ENCODE data around the gene ZMYND8. TPM values are rescaled to one million over a fixed set of nuclear protein-coding genes. Genes with fewer than 3 reads are reported as not detected.
"Not testable (repeated sequence)": the region's sequence is repeated elsewhere in the genome, so short reads cannot be mapped to it uniquely, and the experiment has no call there.

The ZMYND8 gene
- total RNA-seq, 4 donors from 2014 or later, result 41.6 to 79.4 (median 60.7) TPM

GRCh38 chr20:47205577-47206123 lies 150.8 kb downstream of the ZMYND8 start:
- intact Hi-C loops (cut with DNase I; ENCODE audit: low total_unique reads), result no loop called here
- WGBS, 2 donors (ENCODE audit: low coverage in 1 of 2), result 80% methylated on average over 9 of the region's 9 CpGs; no CpG with 5 or more reads in 1 of the 2 donors
- peak; percentile 38 for DNase-seq
- Histone ChIP-seq H3K4me3 (no peak overlapping the region), H3K27ac (no peak overlapping the region), H3K4me1 (no peaks in the 10 kb centered on the region), H3K27me3 (no peaks in the 10 kb centered on the region), H3K36me3 (peaks cover 0 to 19% (median 6%) of the 10 kb centered on the region in 4 donors), H3K9me3 (no peaks in the 10 kb centered on the region)
- no peak for TF ChIP-seq POLR2A (IDR thresholded peaks at IDR 0.05)
- peak; percentile 22 to 45 (median 35) for TF ChIP-seq CTCF (IDR thresholded peaks at IDR 0.05)
- in situ Hi-C loops (cut with MboI; ENCODE audit: low pct_ligation_motif_present in 1 of 4, low pct_unique_long_range_greater_than_20kb in 1 of 4, low sequenced_read_pairs in 3 of 4), result no loop called here

- H3K4me1 ChIP-seq; H3K27ac ChIP-seq; DNase-seq; intact Hi-C loops (cut with DNase I; ENCODE audit: low total_unique reads); in situ Hi-C loops (cut with MboI; ENCODE audit: low pct_ligation_motif_present in 1 of 4, low pct_unique_long_range_greater_than_20kb in 1 of 4, low sequenced_read_pairs in 3 of 4); H3K27me3 ChIP-seq; H3K4me3 ChIP-seq; H3K9me3 ChIP-seq: not testable (repeated sequence)
- H3K36me3 ChIP-seq, result peaks cover 0 to 11% (median 3%) of the 10 kb centered on the region in 4 donors
- WGBS, 2 donors (ENCODE audit: low coverage in 1 of 2), result 96% methylated on average over 11 of the region's 11 CpGs; no CpG with 5 or more reads in 1 of the 2 donors
Measured at GRCh38 chr20:47204850-47205122, 151.7 kb downstream of the ZMYND8 start.

- in situ Hi-C loops (cut with MboI; ENCODE audit: low pct_ligation_motif_present in 1 of 4, low pct_unique_long_range_greater_than_20kb in 1 of 4, low sequenced_read_pairs in 3 of 4), result no loop called here
Measured at GRCh38 chr20:47204008-47204849, 152.3 kb downstream of the ZMYND8 start.

GRCh38 chr20:47202733-47203667 lies 153.5 kb downstream of the ZMYND8 start:
- in situ Hi-C loops (cut with MboI; ENCODE audit: low pct_ligation_motif_present in 1 of 4, low pct_unique_long_range_greater_than_20kb in 1 of 4, low sequenced_read_pairs in 3 of 4), result no loop called here
- Histone ChIP-seq H3K4me3 (no peak overlapping the region), H3K36me3 (no peaks in the 10 kb centered on the region), H3K27ac (no peak overlapping the region), H3K4me1 (no peaks in the 10 kb centered on the region), H3K27me3 (no peaks in the 10 kb centered on the region), H3K9me3 (no peaks in the 10 kb centered on the region)
- no peak for TF ChIP-seq POLR2AphosphoS5 (IDR thresholded peaks at IDR 0.05)
- TF ChIP-seq POLR2A (IDR thresholded peaks at IDR 0.05), result no peak
- no peak for TF ChIP-seq EP300 (IDR thresholded peaks at IDR 0.05; ENCODE audit: low read depth)
- TF ChIP-seq CTCF (IDR thresholded peaks at IDR 0.05), result no peak
- 80 to 89% methylated on average over 1 to 10 of the region's 10 CpGs for WGBS, 2 donors (ENCODE audit: low coverage in 1 of 2)
- DNase-seq, result no peak
- intact Hi-C loops (cut with DNase I; ENCODE audit: low total_unique reads), result no loop called here

More at GRCh38 chr20:47204008-47204849, 152.3 kb downstream of the ZMYND8 start:
- intact Hi-C loops (cut with DNase I; ENCODE audit: low total_unique reads), result no loop called here
- DNase-seq, result no peak
- H3K36me3 ChIP-seq, result peaks cover 0 to 6% (median 0%) of the 10 kb centered on the region in 4 donors
- no peak overlapping the region for H3K4me3 ChIP-seq
- no peaks in the 10 kb centered on the region for H3K4me1 ChIP-seq
- H3K9me3 ChIP-seq, result no peaks in the 10 kb centered on the region
- H3K27ac ChIP-seq, result no peak overlapping the region
- WGBS, 2 donors (ENCODE audit: low coverage in 1 of 2), result 88 to 98% methylated on average over 7 to 12 of the region's 12 CpGs
- TF ChIP-seq POLR2A (IDR thresholded peaks at IDR 0.05), result no peak
- no peak for TF ChIP-seq EP300 (IDR thresholded peaks at IDR 0.05; ENCODE audit: low read depth)
- no peaks in the 10 kb centered on the region for H3K27me3 ChIP-seq
